Naive thymus-derived CD8-positive, alpha-beta T cell (primary cell): Measurements from ENCODE around the gene GIMAP8. TPM values are rescaled to one million over a fixed set of nuclear protein-coding genes. Genes with fewer than 3 reads are reported as not detected.
A peak's percentile ranks its signal among the peaks of the same experiment; 100 is the strongest.

ENCODE experiments used
- ATAC-seq, 2 donors: fragments of 150-1000 bp; cut with Tn5 transposase in 1 of 2; sonication (Bioruptor Pico), chemical (Tn5 transposase) in 1 of 2; 1 replicate in 1 of 2; 2 replicates in 1 of 2; pipeline ENCODE4 v1.10.0; 2021; ENCODE audit warnings: mild to moderate bottlenecking in 2 of 2, moderate library complexity in 2 of 2
- POLR2A ChIA-PET: fragments of 350-600 bp; sonication (Branson Sonifier 250); formaldehyde crosslinking; loops from one replicate; lab custom pipeline; 2021; ENCODE audit warnings: antibody characterized with exemption; lab: Charles Lee
- DNase-seq, 10 donors: peaks; one replicate each; pipeline versions ENCODE4 v3.0.0 to v3.0.0-alpha.2; 2020 to 2022
- H3K27ac Mint-ChIP-seq, 10 donors: one replicate each; pipeline ENCODE4 v1.8.0; 2020 to 2022; ENCODE audit warnings: mild to moderate bottlenecking in 10 of 10, mixed read lengths in 10 of 10, moderate library complexity in 4 of 10, inconsistent platforms in 1 of 10
- H3K27me3 Mint-ChIP-seq, 5 donors: one replicate each; pipeline ENCODE4 v1.8.0; 2021 to 2022; ENCODE audit warnings: mixed read lengths in 5 of 5
- H3K36me3 Mint-ChIP-seq, 3 donors: one replicate each; pipeline ENCODE4 v1.8.0; 2020 to 2022; ENCODE audit warnings: mixed read lengths in 3 of 3, mild to moderate bottlenecking in 2 of 3, inconsistent platforms in 1 of 3
- H3K4me1 Mint-ChIP-seq, 4 donors: one replicate each; pipeline ENCODE4 v1.8.0; 2021 to 2022; ENCODE audit warnings: mixed read lengths in 4 of 4
- H3K4me3 Mint-ChIP-seq, 10 donors: one replicate each; pipeline ENCODE4 v1.8.0; 2020 to 2022; ENCODE audit warnings: mild to moderate bottlenecking in 10 of 10, mixed read lengths in 10 of 10, moderate library complexity in 6 of 10, inconsistent platforms in 1 of 10
- H3K9me3 Mint-ChIP-seq, 9 donors: one replicate each; pipeline ENCODE4 v1.8.0; 2020 to 2022; ENCODE audit warnings: mixed read lengths in 9 of 9, mild to moderate bottlenecking in 3 of 9, inconsistent platforms in 1 of 9, moderate library complexity in 1 of 9
- polyA plus RNA-seq, 3 donors: library from polyadenylated mRNA; unstranded; fragments of 300-500 nt; fragmentation: Illumina TruSeq; gene quantifications; one replicate each; pipeline ENCODE4 v1.2.3, GENCODE V29; 2021
- total RNA-seq, 8 experiments: library from RNA in 2 of 8; stranded (reverse) in 2 of 8; gene quantifications; one replicate each; pipeline ENCODE4 v1.2.3 and lab custom pipeline; 2021 to 2026

The GIMAP8 gene
- total and polyA plus RNA-seq, 5 experiments from 2014 or later: 18.9 to 68.0 (median 38.9) TPM

DNA sequence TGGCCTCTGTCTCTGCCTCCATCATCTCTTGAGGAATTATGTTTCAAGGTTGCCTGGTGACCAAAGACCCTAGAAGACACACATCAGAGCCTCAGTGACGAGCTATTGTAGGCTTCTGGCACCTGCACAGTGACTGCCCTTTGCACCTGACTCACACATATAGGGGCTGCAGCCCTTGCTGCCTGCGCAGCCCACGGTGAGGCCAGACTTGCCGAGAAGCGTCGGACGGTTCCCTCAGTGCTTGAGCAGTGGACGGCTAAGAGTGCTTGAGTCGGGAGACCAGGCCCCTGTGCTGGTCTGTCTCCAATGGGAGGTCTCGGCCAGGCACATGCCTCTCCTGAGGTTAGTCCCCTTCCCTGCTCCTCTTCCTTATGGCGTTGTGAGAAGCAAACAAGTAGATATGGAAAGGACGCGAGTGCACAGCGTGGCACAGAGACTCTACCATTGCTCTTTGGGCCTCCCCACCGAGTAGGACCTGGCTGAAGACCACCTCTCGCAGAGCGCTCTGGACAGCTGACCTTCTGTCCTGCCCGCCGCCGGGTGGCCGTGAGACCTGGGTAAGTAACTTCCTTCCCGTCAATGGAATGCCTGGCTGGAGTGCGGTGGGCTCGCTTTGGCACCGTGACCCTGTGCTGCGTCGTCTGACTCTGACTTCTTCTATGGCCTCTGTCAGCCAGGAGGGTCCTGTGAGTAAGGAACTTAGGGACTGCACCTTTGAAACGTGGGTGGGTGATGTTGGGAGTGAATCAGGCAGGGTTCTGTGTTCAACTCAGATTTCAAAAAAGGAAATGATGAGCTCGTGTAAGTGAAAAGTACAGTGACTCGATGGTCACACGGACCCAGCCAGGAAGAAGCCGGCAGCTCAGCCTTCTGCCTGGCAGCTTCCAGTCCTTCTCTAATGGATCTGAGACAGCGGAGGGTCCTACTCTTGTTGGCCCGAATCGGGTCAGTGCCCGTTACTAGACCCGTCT, 37.6 kb upstream of the GIMAP8 start:
- peak overlapping the region in 6 of 10 donors; percentile 14 to 94 (median 73) for H3K27ac Mint-ChIP-seq
- no peaks in the 10 kb centered on the region for H3K27me3 Mint-ChIP-seq
- H3K36me3 Mint-ChIP-seq: peaks cover 0 to 23% (median 4%) of the 10 kb centered on the region in 3 donors
- DNase-seq (no peak), ATAC-seq (no peak)
- H3K4me3 Mint-ChIP-seq: no peak overlapping the region
- no peaks in the 10 kb centered on the region for H3K9me3 Mint-ChIP-seq
- POLR2A ChIA-PET: no interaction called here
- H3K4me1 Mint-ChIP-seq: peaks cover 7 to 15% (median 10%) of the 10 kb centered on the region in 4 donors

DNA sequence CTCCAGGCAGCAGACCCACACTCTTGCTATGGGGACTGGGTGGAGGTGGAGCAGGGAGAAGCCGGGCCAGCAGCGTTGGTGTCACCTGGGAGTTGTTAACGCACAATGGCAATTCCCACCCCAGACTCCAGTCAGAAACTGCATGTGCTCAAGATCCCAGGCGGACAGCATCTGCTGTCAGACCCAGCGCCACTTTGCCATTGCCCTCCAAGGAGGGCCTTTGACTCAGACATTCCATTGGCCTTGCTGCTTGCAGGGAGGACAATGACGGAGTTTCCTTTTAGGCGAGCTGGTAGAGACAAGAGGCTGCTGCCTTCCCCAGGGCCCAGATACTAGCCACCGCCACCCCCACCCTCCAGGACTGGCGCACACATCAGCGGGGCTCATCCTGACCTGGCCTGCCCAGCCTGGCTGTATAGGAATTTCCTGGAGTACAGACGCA, 36.8 kb upstream of the GIMAP8 start:
- Mint-ChIP-seq H3K9me3 (no peaks in the 10 kb centered on the region), H3K27me3 (no peaks in the 10 kb centered on the region), H3K27ac (peak overlapping the region in 4 of 10 donors; percentile 14 to 94 (median 52)), H3K4me1 (peaks cover 5 to 12% (median 7%) of the 10 kb centered on the region in 4 donors), H3K4me3 (no peak overlapping the region), H3K36me3 (peaks cover 0 to 21% (median 2%) of the 10 kb centered on the region in 3 donors)
- DNase-seq: no peak
- POLR2A ChIA-PET: interaction anchor here (0.7 kb wide), 1 partner anchor 82 kb away, joined by 3 read pairs; no protein-coding TSS in a partner anchor
- ATAC-seq: no peak

DNA sequence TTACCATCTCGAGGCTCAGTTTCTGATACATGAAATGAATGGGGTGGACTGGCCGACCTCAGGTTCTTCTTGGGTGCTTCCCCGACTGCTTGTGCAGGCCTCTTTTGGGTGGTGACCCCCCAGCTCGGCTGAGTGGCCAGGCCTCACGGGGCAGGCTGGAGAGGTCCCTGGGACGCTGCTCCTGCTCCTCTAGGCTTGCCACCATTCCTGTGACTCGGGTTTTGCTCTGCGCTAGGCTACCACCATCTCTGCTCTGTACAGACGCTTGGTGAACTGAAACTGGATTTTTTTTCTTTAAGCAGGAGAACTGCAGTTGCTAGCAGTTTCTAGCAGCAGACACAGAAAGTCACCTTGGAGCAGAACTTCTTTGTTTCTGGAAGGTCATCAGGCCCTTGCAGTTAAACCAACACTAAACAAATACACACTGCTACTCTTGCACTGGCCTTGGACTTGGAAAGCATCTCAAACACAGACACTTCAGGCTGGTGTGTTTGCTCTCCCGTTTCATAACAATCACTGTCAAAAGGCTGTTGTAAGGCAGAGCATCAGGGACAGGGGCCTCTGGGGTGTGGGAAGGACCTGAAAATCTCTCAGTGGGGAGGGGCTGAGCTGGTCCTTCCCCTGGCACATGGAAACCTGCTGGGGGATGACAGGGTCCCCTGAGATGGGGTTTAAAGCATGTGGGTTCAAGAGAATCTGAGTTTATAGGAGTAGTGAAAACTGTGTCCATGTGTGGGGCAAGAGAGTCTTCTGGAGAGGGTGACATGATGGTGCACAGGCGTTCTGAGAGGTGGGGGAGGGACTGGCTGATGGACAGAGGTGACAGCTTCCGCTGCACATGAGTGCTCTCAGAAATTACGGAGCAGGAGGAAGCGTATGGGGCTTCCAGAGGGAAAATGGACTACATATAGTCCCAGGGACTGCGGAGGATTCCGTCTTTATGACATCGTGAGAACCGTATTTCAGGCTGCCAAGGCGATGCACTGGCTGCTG, 35.0 kb upstream of the GIMAP8 start:
- DNase-seq: no peak
- H3K27ac Mint-ChIP-seq: peak overlapping the region in 1 of 10 donors; percentile 10

DNA sequence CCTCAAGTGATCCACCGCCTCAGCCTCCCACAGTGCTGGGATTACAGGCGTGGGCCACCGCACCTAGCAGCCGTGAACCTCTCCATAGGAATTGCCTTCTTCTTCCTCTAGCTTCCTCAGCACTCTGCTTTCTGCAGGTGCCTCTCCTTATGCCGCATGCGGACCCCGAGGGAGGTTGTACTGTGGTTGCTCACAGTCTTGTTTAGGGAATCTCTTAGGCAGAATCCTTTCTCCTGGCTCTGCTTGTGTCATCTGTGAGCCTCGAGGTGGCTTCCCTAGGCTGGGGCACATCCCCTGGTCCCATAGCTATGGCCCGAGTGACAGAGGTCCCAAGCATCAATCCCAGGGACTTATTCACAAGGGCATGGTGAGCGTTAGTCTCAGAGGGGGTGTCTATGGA, 33.2 kb upstream of the GIMAP8 start:
- Mint-ChIP-seq H3K36me3 (no peaks in the 10 kb centered on the region), H3K27me3 (peaks cover 0 to 1% (median 0%) of the 10 kb centered on the region in 5 donors), H3K4me3 (no peak overlapping the region), H3K27ac (no peak overlapping the region), H3K4me1 (peaks cover 7 to 13% (median 8%) of the 10 kb centered on the region in 4 donors), H3K9me3 (no peaks in the 10 kb centered on the region)
- POLR2A ChIA-PET: interaction anchor here (0.9 kb wide), 1 partner anchor 10 kb away, joined by 3 read pairs; no protein-coding TSS in a partner anchor
- DNase-seq (no peak), ATAC-seq (no peak)

More for the DNA sequence above, 35.0 kb upstream of the GIMAP8 start:
- H3K36me3 Mint-ChIP-seq: peaks cover 0 to 14% (median 0%) of the 10 kb centered on the region in 3 donors
- H3K4me1 Mint-ChIP-seq: peaks cover 0 to 5% (median 3%) of the 10 kb centered on the region in 4 donors
- no peaks in the 10 kb centered on the region for H3K9me3 Mint-ChIP-seq
- H3K4me3 Mint-ChIP-seq: no peak overlapping the region
- POLR2A ChIA-PET: interaction anchor here (0.7 to 0.9 kb wide), 2 partner anchors 8 to 47 kb away, joined by 3 read pairs; partner anchors contain the start of gene REPIN1
- no peak for ATAC-seq
- H3K27me3 Mint-ChIP-seq: peaks cover 0 to 1% (median 0%) of the 10 kb centered on the region in 5 donors

DNA sequence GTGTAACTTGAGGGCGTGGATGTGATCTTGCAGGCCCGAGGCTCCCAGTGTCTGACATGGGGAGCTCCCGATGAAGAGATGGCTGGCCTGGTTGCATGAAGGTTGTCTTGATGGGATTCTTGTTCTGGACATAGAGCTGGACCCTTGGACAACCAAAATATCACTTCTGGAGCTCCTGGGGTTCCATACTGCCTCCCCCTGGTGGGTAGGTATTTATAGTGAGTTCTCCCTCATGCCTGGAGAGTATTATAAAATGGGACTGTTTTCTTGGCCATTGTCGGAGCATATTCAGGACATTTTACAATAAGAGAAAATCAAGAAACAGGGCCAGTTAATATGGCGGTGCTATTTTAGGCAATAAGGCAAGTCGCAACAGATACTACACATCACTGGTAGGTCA, 32.6 kb upstream of the GIMAP8 start:
- POLR2A ChIA-PET: no interaction called here
- Mint-ChIP-seq H3K4me3 (no peak overlapping the region), H3K27me3 (peaks cover 0 to 1% (median 0%) of the 10 kb centered on the region in 5 donors), H3K36me3 (no peaks in the 10 kb centered on the region), H3K27ac (no peak overlapping the region), H3K4me1 (peaks cover 7 to 13% (median 8%) of the 10 kb centered on the region in 4 donors), H3K9me3 (no peaks in the 10 kb centered on the region)
- ATAC-seq (no peak), DNase-seq (peak in 1 of 10 donors; percentile 6)

DNA sequence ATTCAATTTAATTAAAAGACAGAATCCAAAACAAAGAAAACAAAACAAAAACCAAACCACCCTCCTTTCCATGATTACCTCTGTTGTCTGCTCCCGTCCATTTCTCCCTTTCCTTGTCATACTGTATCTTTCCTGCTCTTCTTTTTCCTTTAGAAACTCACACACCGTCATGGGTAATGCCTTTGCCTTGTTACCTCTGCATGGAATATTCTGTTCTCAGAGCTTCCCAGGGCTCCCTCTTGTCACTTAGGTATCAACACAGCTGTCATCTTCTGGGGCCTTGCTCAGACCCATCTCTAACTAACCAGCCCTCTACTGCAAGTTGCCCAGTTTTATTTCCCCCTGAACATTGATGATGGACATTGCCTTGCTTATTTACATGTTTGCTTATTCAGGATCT, 30.2 kb upstream of the GIMAP8 start:
- POLR2A ChIA-PET: interaction anchor here (2.5 kb wide), 1 partner anchor 14 kb away, joined by 7 read pairs; a partner anchor contains a TSS

DNA sequence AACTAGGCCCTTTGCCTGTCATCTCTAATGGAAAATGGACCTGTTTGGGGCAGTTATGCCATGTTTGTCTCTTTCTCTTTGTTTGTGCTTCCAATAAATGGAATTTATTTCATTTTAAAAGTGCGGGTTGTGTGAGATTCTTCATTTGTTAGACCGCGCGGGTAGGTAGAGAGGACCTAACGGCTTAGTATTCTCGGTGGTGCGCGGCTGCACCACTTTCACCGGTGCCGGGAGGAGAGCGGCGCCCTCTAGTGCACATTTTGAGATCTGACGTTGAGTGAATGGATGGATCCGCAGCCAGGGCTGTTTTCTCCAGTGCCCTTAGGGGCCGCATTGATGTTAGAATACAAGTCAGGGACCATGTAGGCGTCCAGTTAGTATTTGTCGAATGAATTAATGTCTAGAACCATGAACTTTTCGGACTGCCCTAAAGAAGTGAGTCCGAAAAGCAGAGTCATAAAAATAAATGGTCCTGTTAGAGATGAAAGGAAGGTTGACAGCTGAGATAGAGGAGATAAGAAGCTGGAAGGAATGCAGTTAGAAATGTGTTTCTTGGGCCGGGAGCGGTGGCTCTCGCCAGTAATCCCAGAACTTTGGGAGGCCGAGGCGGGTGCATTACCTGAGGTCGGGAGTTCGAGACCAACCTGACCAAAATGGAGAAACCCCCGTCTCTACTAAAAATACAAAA, 29.3 kb upstream of the GIMAP8 start:
- H3K27ac Mint-ChIP-seq: peak overlapping the region in 7 of 10 donors; percentile 20 to 76 (median 42)
- H3K4me3 Mint-ChIP-seq: peak overlapping the region in 9 of 10 donors; percentile 16 to 64 (median 35)
- H3K4me1 Mint-ChIP-seq: peaks cover 6 to 11% (median 7%) of the 10 kb centered on the region in 4 donors
- no peaks in the 10 kb centered on the region for H3K9me3 Mint-ChIP-seq
- H3K36me3 Mint-ChIP-seq: no peaks in the 10 kb centered on the region
- DNase-seq (peak; percentile 67 to 91 (median 84)), ATAC-seq (peak; percentile 100)
- POLR2A ChIA-PET: interaction anchor here (0.9 to 2.5 kb wide), 2 partner anchors 15 to 63 kb away, joined by 4 to 7 read pairs; a partner anchor contains a TSS
- H3K27me3 Mint-ChIP-seq: peaks cover 0 to 1% (median 0%) of the 10 kb centered on the region in 5 donors

More for the DNA sequence above, 30.2 kb upstream of the GIMAP8 start:
- no peaks in the 10 kb centered on the region for H3K9me3 Mint-ChIP-seq
- no peaks in the 10 kb centered on the region for H3K36me3 Mint-ChIP-seq
- ATAC-seq (no peak), DNase-seq (no peak)
- H3K4me1 Mint-ChIP-seq: peaks cover 6 to 11% (median 7%) of the 10 kb centered on the region in 4 donors
- H3K4me3 Mint-ChIP-seq: peak overlapping the region in 1 of 10 donors; percentile 25
- H3K27me3 Mint-ChIP-seq: peaks cover 0 to 1% (median 0%) of the 10 kb centered on the region in 5 donors
- H3K27ac Mint-ChIP-seq: no peak overlapping the region

DNA sequence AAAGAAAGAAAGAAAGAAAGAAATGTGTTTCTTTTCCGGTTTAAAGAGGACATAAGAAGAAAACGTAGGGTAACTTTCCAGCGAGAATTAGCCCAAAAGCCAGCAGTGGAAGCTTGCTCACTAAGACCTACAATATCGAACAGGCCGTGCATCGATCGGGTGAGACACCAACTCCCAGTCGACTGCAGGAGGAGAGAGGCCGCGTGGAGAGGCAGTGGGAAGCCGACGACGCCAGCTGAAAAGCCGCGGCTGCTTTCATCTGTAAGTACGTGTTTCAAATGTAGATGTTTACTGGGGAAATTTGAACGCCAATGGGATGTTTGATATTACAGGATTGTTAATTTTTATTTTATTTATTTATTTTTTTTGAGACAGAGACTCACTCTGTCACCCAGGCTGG, 28.6 kb upstream of the GIMAP8 start:
- no peak overlapping the region for H3K4me3 Mint-ChIP-seq
- peak overlapping the region in 1 of 10 donors; percentile 51 for H3K27ac Mint-ChIP-seq
- peaks cover 0 to 1% (median 0%) of the 10 kb centered on the region in 5 donors for H3K27me3 Mint-ChIP-seq
- ATAC-seq: no peak
- POLR2A ChIA-PET: interaction anchor here (0.9 kb wide), 1 partner anchor 64 kb away, joined by 4 read pairs; no protein-coding TSS in a partner anchor
- DNase-seq: no peak
- H3K9me3 Mint-ChIP-seq: no peaks in the 10 kb centered on the region
- no peaks in the 10 kb centered on the region for H3K36me3 Mint-ChIP-seq
- H3K4me1 Mint-ChIP-seq: peaks cover 6 to 11% (median 7%) of the 10 kb centered on the region in 4 donors

DNA sequence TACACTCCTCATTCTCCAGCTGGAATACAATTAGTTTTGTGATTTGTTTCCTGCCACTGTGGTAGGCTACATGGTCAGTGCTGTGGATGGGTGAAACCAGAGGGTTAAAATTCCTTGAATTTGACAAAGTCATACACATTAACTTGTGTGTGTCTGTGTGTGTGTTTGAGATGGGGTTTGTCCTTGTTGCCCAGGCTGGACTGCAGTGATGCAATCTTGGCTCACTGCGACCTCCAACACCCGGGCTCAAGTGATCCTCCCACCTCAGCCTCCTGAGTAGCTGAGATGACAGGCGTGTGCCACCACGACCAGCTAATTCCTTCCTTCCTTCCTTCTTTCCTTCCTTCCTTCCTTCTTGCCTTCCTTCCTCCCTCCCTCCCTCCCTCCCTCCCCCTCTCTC, 24.8 kb upstream of the GIMAP8 start:
- peaks cover 7 to 24% (median 9%) of the 10 kb centered on the region in 4 donors for H3K4me1 Mint-ChIP-seq
- H3K36me3 Mint-ChIP-seq: no peaks in the 10 kb centered on the region
- no peak for ATAC-seq
- H3K4me3 Mint-ChIP-seq: no peak overlapping the region
- DNase-seq: no peak
- no peak overlapping the region for H3K27ac Mint-ChIP-seq
- H3K27me3 Mint-ChIP-seq: no peaks in the 10 kb centered on the region
- H3K9me3 Mint-ChIP-seq: no peaks in the 10 kb centered on the region
- POLR2A ChIA-PET: interaction anchor here (1.0 kb wide), 1 partner anchor 21 kb away, joined by 3 read pairs; a partner anchor contains a TSS

DNA sequence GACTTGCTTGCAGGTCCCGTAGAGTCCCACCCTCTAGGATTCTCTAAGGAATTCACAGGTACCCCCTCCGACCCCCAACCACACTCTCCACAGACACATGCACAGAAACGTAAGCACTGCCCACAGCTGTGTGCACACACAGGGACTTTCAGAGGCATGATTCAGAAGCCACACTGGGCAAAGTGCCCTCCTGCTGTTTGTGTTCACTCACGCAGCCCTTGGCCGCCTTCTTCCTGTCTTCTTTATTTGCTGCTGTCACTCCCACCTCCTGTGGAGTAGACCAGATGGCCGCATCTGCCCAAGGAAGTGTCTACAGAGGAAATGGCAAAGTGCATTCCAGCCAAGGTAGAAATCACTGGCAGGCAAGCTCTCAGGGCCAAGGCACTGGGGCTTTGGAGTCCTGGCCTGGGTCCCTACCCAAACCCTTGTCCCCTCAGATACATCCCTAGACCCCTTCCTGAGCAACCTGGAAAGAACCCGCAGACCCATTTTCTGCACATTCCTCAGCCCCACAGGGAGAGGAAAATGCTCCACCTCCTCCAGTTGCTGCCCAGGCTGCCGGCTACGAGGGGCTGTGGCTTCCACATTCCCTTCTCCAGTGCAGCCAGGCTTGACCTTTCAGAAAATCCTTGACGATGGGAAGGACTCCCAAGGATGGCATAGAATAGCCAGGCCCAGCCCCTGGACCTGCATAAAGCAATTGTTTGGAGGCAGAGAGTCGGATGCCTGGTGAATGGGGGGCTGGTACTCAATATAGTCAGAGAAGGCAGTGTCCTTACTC, 21.6 kb upstream of the GIMAP8 start:
- Mint-ChIP-seq H3K4me3 (no peak overlapping the region), H3K27me3 (no peaks in the 10 kb centered on the region), H3K27ac (peak overlapping the region in 1 of 10 donors; percentile 48), H3K36me3 (no peaks in the 10 kb centered on the region), H3K9me3 (no peaks in the 10 kb centered on the region), H3K4me1 (peaks cover 6 to 35% (median 11%) of the 10 kb centered on the region in 4 donors)
- ATAC-seq (peak in 1 of 2 donors; percentile 47), DNase-seq (peak in 1 of 10 donors; percentile 17)
- POLR2A ChIA-PET: interaction anchor here (0.7 kb wide), 1 partner anchor 91 kb away, joined by 3 read pairs; no protein-coding TSS in a partner anchor
